Hematopoietic multipotent progenitor cell treated with erythropoietin and hydrocortisone succinate and interleukin-3 and kit ligand, for 6 days (in vitro differentiated cells): Measurements from ENCODE around the gene RAB26.

Experiments
- DNase-seq: peaks from one replicate; pipeline ENCODE4 v3.0.0-alpha.2; 2015

RAB26 gene

DNA sequence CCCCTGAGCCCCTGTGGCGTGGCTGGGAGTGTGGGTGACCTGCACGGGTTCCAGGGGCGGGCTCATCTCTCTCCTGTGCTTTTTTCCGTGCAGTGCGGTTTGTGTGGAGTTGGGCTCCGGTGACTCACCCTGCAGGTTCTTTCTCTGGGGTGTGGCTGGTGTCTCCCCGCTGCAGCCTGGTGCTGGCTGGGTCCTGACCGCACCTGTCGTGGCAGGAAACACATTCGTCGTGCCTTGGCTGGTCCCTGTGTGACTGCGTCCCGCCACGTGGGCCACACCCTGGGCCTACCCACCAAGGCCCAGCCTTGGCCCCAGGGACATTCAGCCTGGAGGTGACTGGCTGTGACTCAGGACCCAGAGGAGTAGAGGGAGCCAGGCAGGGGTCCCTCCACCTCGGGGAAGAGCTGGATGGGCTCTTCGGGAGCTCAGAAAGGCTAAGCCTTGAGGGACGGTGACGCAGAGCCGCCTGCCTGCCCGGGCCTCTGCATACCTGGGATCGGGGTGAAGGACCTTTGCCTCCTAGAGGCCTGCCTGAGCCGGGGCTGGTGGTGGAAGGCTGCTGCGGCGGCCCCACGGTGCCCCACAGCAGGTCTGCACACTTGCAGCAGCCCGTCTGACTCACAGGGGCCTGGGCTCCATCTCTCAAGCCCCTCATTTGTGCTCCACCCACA, 14.9 kb downstream of the RAB26 start:
- no peak for DNase-seq

GRCh38 chr16:2165861-2166260, 17.4 kb downstream of the RAB26 start:
- DNase-seq, result no peak

DNA sequence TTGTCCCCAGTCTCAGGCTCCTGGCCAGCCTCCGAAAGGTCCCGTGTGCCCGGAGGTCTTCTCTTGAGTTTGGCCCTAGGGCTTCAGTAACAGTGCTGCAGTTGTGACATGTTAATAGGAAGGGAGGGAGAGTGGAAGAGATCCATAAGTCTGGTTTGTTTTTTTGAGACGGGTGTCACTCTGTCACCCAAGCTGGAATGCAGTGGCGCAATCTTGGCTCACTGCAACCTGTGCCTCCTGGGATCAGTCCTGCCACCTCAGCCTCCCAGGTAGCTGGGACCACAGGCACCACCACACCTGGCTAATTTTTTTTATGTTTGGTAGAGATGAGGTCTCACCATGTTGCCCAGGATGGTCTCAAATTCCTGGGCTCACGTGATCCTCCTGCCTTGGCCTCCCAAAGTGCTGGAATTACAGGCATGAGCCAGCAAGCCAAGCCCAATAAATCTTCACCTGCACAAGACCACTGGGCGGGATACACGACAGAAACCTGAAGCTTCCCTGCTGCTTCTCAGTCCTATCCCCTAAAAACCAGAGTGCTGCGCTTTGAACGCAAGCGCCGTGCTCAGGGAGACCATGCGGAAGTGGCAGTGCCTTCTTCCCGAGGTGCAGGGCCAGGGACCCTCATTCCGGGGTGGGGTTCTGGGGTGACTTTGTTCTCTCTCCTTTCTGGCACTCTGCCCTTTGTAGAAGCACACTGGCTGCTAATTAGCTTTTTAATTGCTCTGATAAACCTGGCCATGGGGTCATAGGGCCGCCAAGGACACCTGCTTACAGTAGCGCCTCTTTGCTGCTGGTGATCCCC, 18.0 kb downstream of the RAB26 start:
- DNase-seq, result no peak

- DNase-seq, result no peak
Observed at GRCh38 chr16:2167068-2167638, 18.7 kb downstream of the RAB26 start.

DNA sequence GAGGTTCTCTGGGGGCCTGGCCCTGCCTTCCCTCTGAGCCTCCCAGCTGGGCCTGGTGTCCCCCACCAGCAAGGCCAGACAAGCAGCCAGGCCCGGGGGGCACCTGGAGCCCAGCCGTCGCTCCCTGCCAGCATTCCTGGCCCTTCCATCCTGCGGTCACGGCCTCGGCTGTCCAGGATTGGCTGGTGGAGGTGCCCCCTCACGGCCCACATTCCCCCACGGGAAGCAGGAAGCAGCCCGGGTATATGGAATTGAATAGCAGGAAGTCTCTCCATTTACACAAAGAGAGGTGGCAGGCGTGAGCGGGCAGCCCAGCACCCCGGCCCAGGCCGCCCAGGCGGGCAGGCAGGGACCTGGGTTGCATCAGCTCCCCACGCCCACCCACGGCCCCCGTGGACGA, 21.7 kb downstream of the RAB26 start:
- DNase-seq, result no peak

DNA sequence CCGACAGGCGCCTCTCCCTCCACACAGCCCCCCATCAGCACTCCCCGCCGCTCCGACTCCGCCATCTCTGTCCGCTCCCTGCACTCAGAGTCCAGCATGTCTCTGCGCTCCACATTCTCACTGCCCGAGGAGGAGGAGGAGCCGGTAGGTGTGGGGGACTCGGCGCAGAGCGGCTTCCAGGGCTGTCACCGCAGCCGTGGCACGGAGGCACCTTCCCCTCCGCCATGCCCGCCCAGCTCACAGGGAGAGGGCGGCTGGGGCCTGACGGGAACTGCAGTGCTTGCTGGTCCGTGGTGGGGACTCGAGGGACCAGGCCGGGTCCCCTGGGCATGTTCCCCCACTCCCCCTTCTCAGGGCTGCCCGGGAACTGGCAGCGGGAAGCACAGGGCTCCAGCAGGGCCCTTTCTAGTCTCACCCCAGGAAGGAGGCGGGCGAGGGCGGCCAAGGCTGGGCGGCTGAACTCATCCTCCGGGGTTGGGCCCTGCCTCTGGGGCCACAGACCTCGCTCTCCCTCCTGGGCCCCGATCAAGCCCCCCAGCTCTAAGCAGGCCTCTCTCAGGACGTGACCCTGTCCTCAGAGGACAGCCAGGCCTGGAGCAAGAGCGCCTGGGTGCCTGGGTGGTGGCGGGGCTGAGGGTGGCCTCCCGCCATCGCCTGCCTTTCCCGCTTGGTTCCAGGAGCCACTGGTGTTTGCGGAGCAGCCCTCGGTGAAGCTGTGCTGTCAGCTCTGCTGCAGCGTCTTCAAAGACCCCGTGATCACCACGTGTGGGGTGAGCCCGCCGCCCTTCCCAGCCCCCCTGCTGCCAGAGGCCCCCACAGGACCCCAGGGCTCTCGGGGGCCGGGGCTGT, 22.4 kb downstream of the RAB26 start:
- DNase-seq, result no peak

GRCh38 chr16:2171601-2172178, 23.3 kb downstream of the RAB26 start:
- DNase-seq, result no peak

DNA sequence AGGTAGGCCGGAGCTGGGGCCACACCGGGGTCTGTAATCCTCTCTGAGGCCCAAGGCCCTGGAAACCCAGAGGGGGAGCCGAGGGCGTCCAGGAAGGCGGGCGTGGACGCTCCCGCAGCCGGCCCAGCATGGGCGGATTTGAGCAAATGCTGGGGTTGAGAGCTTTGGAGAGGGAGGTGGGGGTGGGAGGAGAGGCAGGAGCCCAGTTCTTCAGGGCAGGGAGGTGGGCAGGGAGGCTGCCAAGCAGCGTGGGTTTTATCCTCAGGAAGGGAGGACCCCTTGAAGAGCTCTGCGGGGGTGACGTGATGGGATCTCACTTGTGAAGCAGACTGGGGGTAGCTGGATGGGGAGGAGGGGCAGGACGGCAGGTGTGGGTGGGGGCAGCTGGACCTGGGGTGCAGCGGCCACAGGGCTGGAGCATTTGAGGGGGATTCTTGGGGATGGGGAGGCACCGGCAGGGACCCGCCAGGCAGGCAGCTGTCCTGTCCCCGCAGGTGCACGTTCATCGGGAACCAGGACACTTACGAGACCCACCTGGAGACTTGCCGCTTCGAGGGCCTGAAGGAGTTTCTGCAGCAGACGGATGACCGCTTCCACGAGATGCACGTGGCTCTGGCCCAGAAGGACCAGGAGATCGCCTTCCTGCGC, 24.4 kb downstream of the RAB26 start:
- no peak for DNase-seq

GRCh38 chr16:2173366-2173765, 24.9 kb downstream of the RAB26 start:
- no peak for DNase-seq

- no peak for DNase-seq
Observed at GRCh38 chr16:2173916-2174315, 25.5 kb downstream of the RAB26 start.

- DNase-seq, result no peak
Observed at GRCh38 chr16:2174396-2175131, 26.1 kb downstream of the RAB26 start.

GRCh38 chr16:2175454-2175853, 27.0 kb downstream of the RAB26 start:
- no peak for DNase-seq

GRCh38 chr16:2176047-2176446, 27.6 kb downstream of the RAB26 start:
- no peak for DNase-seq

DNA sequence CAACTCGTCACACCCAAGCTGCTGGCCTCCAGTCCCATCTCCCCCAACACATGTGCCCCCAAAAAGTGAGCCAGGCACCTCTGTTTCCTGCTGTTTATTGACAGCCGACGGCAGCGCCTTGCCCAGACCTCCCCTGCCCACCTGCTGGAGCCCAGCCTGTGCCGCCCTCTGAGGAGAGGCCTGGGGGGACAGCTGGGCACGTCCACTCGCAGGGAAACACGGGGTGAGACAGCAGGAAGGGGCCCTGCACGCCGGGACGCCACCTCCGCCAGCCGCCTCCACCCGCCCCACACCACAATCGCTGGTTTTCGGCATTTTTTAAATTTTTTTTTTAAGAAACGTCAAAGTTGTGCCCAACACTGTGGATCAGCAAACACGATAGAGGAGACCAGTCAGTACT, 28.7 kb downstream of the RAB26 start:
- DNase-seq, result no peak

DNA sequence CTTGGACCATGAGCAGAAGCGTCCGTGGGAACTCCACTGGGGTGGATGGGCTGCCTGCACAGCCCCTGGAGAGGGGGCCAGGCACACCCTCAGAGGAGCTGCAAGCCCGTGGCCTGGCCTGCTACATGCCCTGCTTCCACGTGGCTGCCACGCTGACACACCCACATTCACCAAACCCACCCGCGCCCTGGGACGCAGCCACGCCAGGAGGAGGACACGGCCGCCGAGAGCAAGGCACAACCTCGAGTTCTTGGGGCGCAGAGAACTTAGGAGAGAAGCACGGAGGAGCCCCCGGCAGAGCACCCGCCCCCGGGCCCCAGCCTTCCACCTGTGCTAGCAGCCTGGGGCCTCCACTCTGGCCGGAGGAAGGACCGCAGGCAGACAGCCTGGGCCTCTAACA, 29.1 kb downstream of the RAB26 start:
- no peak for DNase-seq

DNA sequence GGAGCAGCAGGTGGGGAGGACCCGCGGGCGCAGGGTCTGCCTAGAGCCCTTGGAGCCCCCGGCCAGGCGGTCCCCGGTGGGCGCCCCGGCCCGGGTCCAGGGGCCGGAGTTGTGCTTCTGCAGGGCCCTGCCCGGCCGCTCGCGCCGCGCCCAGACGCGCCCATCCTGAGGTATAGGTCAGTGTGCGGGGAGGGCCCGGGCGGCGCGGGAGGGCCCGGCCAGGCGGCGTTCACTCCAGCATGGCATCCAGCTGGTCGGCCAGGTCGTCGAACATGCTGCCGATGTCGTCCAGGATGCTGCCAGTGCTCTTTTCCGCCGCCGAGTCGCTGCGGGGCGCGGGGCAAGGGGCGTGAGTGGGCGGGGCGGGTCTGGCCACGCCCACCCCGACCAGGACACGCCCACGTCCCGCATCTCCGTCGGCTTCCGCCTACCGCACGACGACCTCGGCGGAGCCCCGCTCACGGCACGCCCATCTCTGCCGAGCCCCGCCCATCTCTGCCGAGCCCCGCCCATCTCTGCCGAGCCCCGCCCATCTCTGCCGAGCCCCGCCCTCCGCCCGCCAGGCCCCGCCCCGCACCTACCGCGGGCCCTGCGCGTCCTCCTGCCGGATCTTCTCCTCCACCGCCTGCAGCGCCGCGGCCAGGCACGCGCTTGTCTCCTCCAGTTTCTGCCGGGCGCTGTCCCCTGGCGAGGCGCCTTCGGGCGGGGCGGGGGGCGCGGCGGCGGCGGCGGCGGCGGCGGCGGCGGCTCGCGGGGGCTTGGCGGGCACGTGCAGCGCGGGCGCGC, 30.1 kb downstream of the RAB26 start:
- DNase-seq, result peak; percentile 68

- DNase-seq, result no peak
Observed at GRCh38 chr16:2179107-2179501, 30.7 kb downstream of the RAB26 start.

DNA sequence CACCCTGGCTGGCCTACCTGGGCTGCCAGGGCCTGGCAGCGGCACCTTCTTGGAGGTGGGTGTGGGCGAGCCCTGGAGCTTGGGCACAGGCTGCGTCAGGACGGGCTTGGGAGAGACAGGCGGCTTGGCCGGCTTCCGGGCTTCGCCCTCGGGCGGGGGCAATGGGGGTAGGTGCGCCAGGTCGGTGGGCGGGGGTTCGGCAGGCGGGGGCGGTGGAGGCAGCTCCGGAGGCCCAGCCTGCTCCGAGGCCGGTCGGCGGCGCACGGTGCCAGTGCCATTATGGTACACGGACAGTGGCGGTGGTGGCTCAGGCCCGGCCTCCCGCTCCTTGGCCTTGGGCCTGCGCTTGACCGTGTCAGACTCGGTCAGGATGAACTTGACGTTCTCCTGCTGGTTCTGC, 31.2 kb downstream of the RAB26 start:
- DNase-seq, result no peak

DNA sequence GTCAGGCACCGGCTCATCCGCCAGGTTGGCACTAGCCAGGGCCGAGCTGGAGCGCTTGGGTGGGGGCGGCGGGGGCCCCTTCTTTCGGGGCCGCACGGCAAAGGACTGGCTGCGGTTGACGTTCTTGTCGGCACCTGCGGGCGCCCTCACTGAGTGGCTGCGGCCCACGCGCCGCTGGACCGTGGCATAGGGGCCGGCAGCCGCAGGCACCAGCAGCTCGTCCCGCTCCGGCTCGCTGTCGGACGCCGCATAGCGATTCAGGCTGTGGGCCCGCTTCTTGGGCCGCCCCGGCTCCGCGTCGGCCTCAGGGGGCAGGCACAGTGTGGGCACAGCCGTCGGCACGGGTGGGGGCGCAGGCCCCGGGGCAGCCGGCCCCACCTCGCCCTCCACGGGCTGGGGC, 32.0 kb downstream of the RAB26 start:
- DNase-seq, result no peak

DNA sequence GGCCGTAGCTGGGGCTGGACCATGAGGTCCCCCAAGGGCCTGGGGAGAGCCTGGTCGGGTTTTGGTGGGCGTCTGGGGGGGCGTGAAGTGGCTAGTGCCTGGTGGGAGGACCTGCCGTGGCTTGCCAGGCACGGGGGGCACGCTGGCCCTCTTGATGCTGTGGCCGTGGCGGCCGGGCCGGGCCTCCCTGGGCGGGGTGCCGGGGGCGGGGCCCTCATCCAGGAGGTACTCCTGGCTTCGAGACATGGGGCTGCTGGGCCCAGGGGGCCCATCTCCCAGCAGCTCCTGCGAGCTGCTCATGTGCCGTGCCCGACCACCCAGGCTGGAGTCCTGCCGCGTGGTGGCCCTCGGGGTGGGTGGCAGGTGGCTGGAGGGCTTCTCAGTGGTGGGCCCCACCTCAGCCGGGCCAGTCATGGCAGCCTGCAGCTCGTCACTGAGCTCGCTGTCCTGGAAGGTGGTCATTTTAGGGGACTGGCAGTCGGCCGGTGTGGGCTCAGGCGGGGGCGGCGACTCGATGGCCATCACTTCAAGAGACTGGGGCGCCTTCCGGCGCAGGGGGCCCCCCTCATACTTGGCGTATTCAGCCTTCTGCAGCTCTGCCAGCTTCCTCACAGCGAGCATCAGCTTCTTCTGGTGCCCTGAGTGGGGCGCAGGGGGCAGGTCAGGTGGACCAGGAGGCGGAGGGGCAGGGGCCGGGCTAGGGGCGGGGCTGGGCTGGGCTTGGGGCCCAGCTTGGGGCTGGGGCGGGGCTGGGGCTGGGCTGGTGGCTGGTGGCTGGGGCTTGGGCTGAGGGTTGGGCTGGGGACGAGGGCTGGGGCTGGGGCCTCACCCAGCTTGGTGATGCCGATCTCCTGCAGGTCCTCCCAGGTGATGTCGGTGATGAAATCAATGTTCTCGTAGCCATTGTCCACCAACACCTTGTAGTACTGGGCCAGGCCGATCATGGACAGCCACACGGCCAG, 32.8 kb downstream of the RAB26 start:
- no peak for DNase-seq
